ENCODE measurements around the gene C10orf67. TPM values are rescaled to one million over a fixed set of nuclear protein-coding genes. Genes with fewer than 3 reads are reported as not detected.
"Not testable (repeated sequence)": the region's sequence is repeated elsewhere in the genome, so short reads cannot be mapped to it uniquely, and the experiment has no call there.

Gene C10orf67
- total RNA-seq, 4 donors from 2014 or later, result 0.21 TPM; not detected in 3

GRCh38 chr10:23351926-23352519 is 7.4 kb upstream of the C10orf67 start:
- intact Hi-C loops (cut with DNase I; ENCODE audit: low total_unique reads), result no loop called here
- Histone ChIP-seq H3K36me3 (no peaks in the 10 kb centered on the region), H3K27ac (no peak overlapping the region), H3K9me3 (no peaks in the 10 kb centered on the region), H3K27me3 (no peaks in the 10 kb centered on the region), H3K4me3 (no peak overlapping the region), H3K4me1 (no peaks in the 10 kb centered on the region)
- TF ChIP-seq POLR2A (IDR thresholded peaks at IDR 0.05) (no peak), CTCF (IDR thresholded peaks at IDR 0.05) (no peak)
- DNase-seq, result no peak

GRCh38 chr10:23350706-23351105 is 6.1 kb upstream of the C10orf67 start:
- H3K4me1 ChIP-seq, DNase-seq: not testable (repeated sequence)

GRCh38 chr10:23345861-23346260 is 1.3 kb upstream of the C10orf67 start:
- no peaks in the 10 kb centered on the region for H3K4me1 ChIP-seq
- TF ChIP-seq POLR2A (IDR thresholded peaks at IDR 0.05) (no peak), CTCF (IDR thresholded peaks at IDR 0.05) (no peak)
- no peaks in the 10 kb centered on the region for H3K36me3 ChIP-seq
- H3K4me3 ChIP-seq, result no peak overlapping the region
- no peak overlapping the region for H3K27ac ChIP-seq
- intact Hi-C loops (cut with DNase I; ENCODE audit: low total_unique reads), result no loop called here
- H3K9me3 ChIP-seq, result no peaks in the 10 kb centered on the region
- H3K27me3 ChIP-seq, result no peaks in the 10 kb centered on the region
- no peak for DNase-seq

More at GRCh38 chr10:23350706-23351105, 6.1 kb upstream of the C10orf67 start:
- H3K27ac ChIP-seq; intact Hi-C loops (cut with DNase I; ENCODE audit: low total_unique reads); H3K9me3 ChIP-seq; H3K36me3 ChIP-seq; H3K27me3 ChIP-seq; H3K4me3 ChIP-seq: not testable (repeated sequence)

- Histone ChIP-seq H3K9me3 (no peaks in the 10 kb centered on the region), H3K27me3 (no peaks in the 10 kb centered on the region), H3K4me3 (peak overlapping the region; percentile 27 to 44), H3K36me3 (no peaks in the 10 kb centered on the region), H3K27ac (no peak overlapping the region), H3K4me1 (no peaks in the 10 kb centered on the region)
- intact Hi-C loops (cut with DNase I; ENCODE audit: low total_unique reads), result no loop called here
- DNase-seq, result peak; percentile 36 to 55
- TF ChIP-seq CTCF (IDR thresholded peaks at IDR 0.05) (no peak), POLR2A (IDR thresholded peaks at IDR 0.05) (no peak)
Observed at GRCh38 chr10:23343591-23344240, 881 bp downstream of the C10orf67 start.

- no peak overlapping the region for H3K27ac ChIP-seq
- no peak overlapping the region for H3K4me3 ChIP-seq
- no peaks in the 10 kb centered on the region for H3K4me1 ChIP-seq
- no peaks in the 10 kb centered on the region for H3K27me3 ChIP-seq
- intact Hi-C loops (cut with DNase I; ENCODE audit: low total_unique reads), result no loop called here
- DNase-seq, result no peak
- no peaks in the 10 kb centered on the region for H3K9me3 ChIP-seq
- TF ChIP-seq CTCF (IDR thresholded peaks at IDR 0.05) (no peak), POLR2A (IDR thresholded peaks at IDR 0.05) (no peak)
- H3K36me3 ChIP-seq, result no peaks in the 10 kb centered on the region
Observed at GRCh38 chr10:23342213-23342884, 2.2 kb downstream of the C10orf67 start.

Measured in uterus (tissue), 4 donors.